Measurements from ENCODE around the gene BBS9.

The BBS9 gene

DNA sequence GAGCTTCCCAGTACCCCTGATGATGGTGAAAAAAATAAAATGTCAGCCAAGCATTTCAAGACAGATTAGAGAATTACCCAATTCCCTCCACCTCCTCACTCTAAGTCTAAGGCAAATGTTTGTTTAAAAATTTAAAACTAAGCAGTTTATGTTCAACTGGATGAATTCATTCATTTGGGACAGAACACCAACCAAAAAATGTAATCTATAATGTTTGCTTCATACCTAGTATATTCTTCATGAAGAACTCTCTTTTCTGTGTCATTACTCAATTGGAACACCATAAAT, 450.3 kb downstream of the BBS9 start:
- FAIRE-seq, result no peak
- TF ChIP-seq TAF1 (IDR thresholded peaks at IDR 0.05; ENCODE audit: borderline replicate concordance, low read depth, low read length), result no peak
- no peak for TF ChIP-seq POLR2A (IDR thresholded peaks at IDR 0.05; ENCODE audit: low read depth, low read length)
- no peak for TF ChIP-seq POLR2AphosphoS5 (IDR thresholded peaks at IDR 0.05; ENCODE audit: low read depth, low read length)
- no peak for DNase-seq (ENCODE audit: insufficient read length)

GRCh38 chr7:33581236-33581635, 451.9 kb downstream of the BBS9 start:
- TF ChIP-seq POLR2AphosphoS5 (IDR thresholded peaks at IDR 0.05; ENCODE audit: low read depth, low read length) (no peak), POLR2A (IDR thresholded peaks at IDR 0.05; ENCODE audit: low read depth, low read length) (no peak), TAF1 (IDR thresholded peaks at IDR 0.05; ENCODE audit: borderline replicate concordance, low read depth, low read length) (no peak)
- no peak for FAIRE-seq

GRCh38 chr7:33582104-33582503, 452.7 kb downstream of the BBS9 start:
- DNase-seq (ENCODE audit: insufficient read length) (no peak), FAIRE-seq (no peak)
- no peak for TF ChIP-seq TAF1 (IDR thresholded peaks at IDR 0.05; ENCODE audit: borderline replicate concordance, low read depth, low read length)
- TF ChIP-seq POLR2A (IDR thresholded peaks at IDR 0.05; ENCODE audit: low read depth, low read length), result no peak
- TF ChIP-seq POLR2AphosphoS5 (IDR thresholded peaks at IDR 0.05; ENCODE audit: low read depth, low read length), result no peak

More at GRCh38 chr7:33581236-33581635, 451.9 kb downstream of the BBS9 start:
- no peak for DNase-seq (ENCODE audit: insufficient read length)

DNA sequence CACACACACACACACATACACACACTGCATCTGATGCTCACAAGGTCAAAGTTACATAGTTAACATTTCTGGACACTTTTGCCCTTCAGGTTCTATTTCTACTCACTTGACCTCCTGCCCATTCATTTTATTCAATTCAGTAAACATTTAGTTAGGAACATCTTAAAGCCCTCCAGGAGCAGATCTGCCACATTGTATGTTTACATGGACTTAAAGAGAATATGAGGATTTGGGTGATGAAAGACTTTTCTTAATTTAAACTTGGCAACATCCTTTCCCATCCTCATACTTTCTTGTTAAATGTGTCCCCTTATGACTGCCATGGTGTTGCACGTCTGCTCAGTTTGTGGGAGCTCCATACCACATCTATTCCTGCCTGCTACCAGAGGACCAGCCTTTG, 453.2 kb downstream of the BBS9 start:
- DNase-seq (ENCODE audit: insufficient read length) (no peak), FAIRE-seq (no peak)
- TF ChIP-seq POLR2AphosphoS5 (IDR thresholded peaks at IDR 0.05; ENCODE audit: low read depth, low read length), result no peak
- no peak for TF ChIP-seq POLR2A (IDR thresholded peaks at IDR 0.05; ENCODE audit: low read depth, low read length)
- no peak for TF ChIP-seq TAF1 (IDR thresholded peaks at IDR 0.05; ENCODE audit: borderline replicate concordance, low read depth, low read length)

- no peak for FAIRE-seq
Observed at GRCh38 chr7:33589911-33590310, 460.5 kb downstream of the BBS9 start.

GRCh38 chr7:33590916-33591315, 461.6 kb downstream of the BBS9 start:
- DNase-seq (ENCODE audit: insufficient read length), result no peak
- FAIRE-seq, result no peak

More at GRCh38 chr7:33589911-33590310, 460.5 kb downstream of the BBS9 start:
- no peak for TF ChIP-seq TAF1 (IDR thresholded peaks at IDR 0.05; ENCODE audit: borderline replicate concordance, low read depth, low read length)
- TF ChIP-seq POLR2AphosphoS5 (IDR thresholded peaks at IDR 0.05; ENCODE audit: low read depth, low read length), result no peak
- TF ChIP-seq POLR2A (IDR thresholded peaks at IDR 0.05; ENCODE audit: low read depth, low read length), result no peak
- DNase-seq (ENCODE audit: insufficient read length), result no peak

DNA sequence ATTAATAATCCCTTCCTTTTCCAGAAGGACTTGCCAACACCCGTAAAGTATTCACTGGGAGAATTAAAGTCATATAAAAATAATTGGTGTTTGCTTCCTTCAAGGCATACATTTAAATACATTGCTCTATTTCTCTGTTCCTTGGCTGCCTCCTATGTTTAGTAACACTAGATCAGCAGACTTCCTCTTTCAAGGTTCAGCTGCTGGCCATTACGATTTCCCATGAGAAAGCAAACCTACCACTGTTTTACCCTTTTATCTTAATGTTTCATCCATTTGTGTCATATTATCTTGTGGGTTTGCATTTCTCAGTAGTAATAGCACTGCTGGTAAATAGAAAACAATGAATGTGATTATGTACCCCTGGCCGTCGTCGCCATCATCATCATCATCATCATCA, 462.1 kb downstream of the BBS9 start:
- no peak for FAIRE-seq
- no peak for DNase-seq (ENCODE audit: insufficient read length)
- no peak for TF ChIP-seq TAF1 (IDR thresholded peaks at IDR 0.05; ENCODE audit: borderline replicate concordance, low read depth, low read length)

More at GRCh38 chr7:33590916-33591315, 461.6 kb downstream of the BBS9 start:
- TF ChIP-seq POLR2AphosphoS5 (IDR thresholded peaks at IDR 0.05; ENCODE audit: low read depth, low read length) (no peak), TAF1 (IDR thresholded peaks at IDR 0.05; ENCODE audit: borderline replicate concordance, low read depth, low read length) (no peak)

DNA sequence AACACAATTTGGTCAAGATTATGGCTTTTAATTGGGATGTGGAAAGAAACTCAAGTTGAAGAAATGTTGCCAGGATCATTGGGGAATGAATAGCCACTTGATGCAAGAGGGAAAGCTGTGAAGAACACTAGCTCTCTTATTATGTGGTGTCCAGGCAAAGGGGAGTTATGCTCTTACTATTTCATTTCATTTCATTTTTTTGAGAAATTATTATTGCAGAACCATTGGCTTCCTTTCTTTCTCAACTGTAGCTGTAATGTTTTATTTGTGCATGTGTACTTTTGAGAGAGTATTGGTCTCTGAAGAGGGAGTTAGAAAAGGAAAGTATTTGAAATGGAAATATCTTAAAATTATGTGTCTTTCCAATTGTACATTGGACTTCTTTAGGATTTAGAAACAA, 463.4 kb downstream of the BBS9 start:
- no peak for TF ChIP-seq TAF1 (IDR thresholded peaks at IDR 0.05; ENCODE audit: borderline replicate concordance, low read depth, low read length)
- no peak for TF ChIP-seq POLR2A (IDR thresholded peaks at IDR 0.05; ENCODE audit: low read depth, low read length)
- no peak for TF ChIP-seq POLR2AphosphoS5 (IDR thresholded peaks at IDR 0.05; ENCODE audit: low read depth, low read length)
- no peak for DNase-seq (ENCODE audit: insufficient read length)
- FAIRE-seq, result no peak

DNA sequence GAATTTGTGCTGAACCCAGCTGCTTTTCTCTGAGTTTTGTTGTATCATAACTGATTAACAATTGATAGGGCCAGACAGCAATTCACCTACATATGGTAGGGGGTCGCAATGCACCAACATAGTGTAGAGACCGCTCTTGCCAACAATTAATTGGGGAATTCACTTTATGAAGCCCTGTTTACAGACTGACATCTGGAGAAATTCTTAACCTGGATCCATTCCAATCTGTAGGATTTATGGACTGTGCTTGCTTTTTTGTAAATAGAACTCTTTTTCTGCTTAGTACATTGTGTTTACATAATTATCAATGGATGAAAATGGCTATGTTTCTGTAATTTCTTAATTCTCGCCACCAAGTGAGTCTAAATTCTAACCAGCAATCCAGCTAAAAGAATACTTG, 464.2 kb downstream of the BBS9 start:
- TF ChIP-seq TAF1 (IDR thresholded peaks at IDR 0.05; ENCODE audit: borderline replicate concordance, low read depth, low read length) (no peak), POLR2A (IDR thresholded peaks at IDR 0.05; ENCODE audit: low read depth, low read length) (no peak), POLR2AphosphoS5 (IDR thresholded peaks at IDR 0.05; ENCODE audit: low read depth, low read length) (no peak)
- FAIRE-seq (no peak), DNase-seq (ENCODE audit: insufficient read length) (no peak)

DNA sequence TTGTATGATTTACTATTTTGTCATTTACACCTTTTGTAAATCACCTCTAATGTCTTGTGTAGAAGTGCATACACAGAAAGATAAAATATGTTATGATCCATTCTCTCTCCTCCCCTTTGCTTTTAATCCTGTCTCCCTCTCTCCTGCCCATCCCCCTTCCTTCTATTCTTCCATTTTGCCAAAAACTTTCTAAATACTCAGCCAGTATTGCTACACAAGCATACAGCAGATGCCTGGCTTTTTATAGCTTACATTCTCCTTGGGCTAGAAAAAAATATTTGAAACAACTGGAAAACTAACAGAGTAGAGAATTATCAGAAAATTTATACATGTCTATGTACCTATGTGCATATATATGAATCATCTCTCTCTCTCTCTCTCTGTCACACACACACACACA, 467.3 kb downstream of the BBS9 start:
- no peak for DNase-seq (ENCODE audit: insufficient read length)
- no peak for TF ChIP-seq POLR2AphosphoS5 (IDR thresholded peaks at IDR 0.05; ENCODE audit: low read depth, low read length)
- no peak for TF ChIP-seq POLR2A (IDR thresholded peaks at IDR 0.05; ENCODE audit: low read depth, low read length)
- FAIRE-seq, result no peak

GRCh38 chr7:33597181-33597580, 467.8 kb downstream of the BBS9 start:
- no peak for TF ChIP-seq POLR2AphosphoS5 (IDR thresholded peaks at IDR 0.05; ENCODE audit: low read depth, low read length)
- no peak for TF ChIP-seq POLR2A (IDR thresholded peaks at IDR 0.05; ENCODE audit: low read depth, low read length)
- no peak for TF ChIP-seq TAF1 (IDR thresholded peaks at IDR 0.05; ENCODE audit: borderline replicate concordance, low read depth, low read length)
- no peak for FAIRE-seq
- DNase-seq (ENCODE audit: insufficient read length), result no peak

DNA sequence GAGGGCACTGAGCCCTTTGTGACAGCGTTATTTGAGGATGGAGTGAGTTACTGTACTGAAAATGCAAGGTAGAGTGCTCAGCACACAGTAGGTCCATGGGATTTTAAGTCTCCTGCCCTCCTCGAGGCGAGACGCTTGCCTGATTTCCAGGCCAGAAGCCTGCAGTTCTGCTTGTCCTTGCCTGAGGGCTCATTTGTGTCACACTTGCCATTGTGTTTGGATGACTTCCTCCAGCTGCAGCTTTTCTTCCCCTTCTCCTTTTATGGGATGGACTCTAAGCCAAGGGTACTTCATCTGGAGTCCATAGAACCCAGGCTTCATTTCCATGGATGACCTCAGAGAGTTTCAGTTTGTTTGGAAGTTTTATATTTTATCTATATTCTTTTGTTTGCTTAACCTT, 471.7 kb downstream of the BBS9 start:
- no peak for FAIRE-seq
- TF ChIP-seq POLR2A (IDR thresholded peaks at IDR 0.05; ENCODE audit: low read depth, low read length), result no peak
- no peak for TF ChIP-seq POLR2AphosphoS5 (IDR thresholded peaks at IDR 0.05; ENCODE audit: low read depth, low read length)
- TF ChIP-seq TAF1 (IDR thresholded peaks at IDR 0.05; ENCODE audit: borderline replicate concordance, low read depth, low read length), result no peak
- no peak for DNase-seq (ENCODE audit: insufficient read length)

DNA sequence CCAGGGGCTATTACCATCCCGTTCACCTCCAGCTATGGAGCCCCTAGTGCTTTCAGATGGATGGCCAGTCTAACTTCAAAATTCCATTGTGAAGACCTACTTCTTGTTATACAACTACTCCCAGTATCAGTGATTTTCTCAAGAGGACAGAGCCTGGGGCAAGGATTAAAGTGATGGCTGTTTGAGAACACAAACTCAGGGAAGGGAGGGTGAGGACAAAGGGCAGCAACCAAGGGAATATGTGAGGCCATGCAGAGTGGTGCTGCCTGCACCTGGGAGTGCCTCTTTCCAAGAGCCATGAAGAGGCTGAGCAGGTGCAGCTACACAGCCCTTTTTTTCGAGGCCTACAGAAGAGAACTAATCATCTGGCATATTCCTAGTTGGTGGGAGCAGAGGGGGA, 472.5 kb downstream of the BBS9 start:
- no peak for TF ChIP-seq POLR2A (IDR thresholded peaks at IDR 0.05; ENCODE audit: low read depth, low read length)
- no peak for TF ChIP-seq TAF1 (IDR thresholded peaks at IDR 0.05; ENCODE audit: borderline replicate concordance, low read depth, low read length)
- TF ChIP-seq POLR2AphosphoS5 (IDR thresholded peaks at IDR 0.05; ENCODE audit: low read depth, low read length), result no peak
- FAIRE-seq (no peak), DNase-seq (ENCODE audit: insufficient read length) (no peak)

Data from GM12892 (cell line).